HCT116 (cell line): ENCODE data around the gene SHISA7. TPM values are rescaled to one million over a fixed set of nuclear protein-coding genes. Genes with fewer than 3 reads are reported as not detected.

Experiments used
- ATAC-seq: fragments of 200-7000 bp; cut with Tn5 transposase; 2 replicates; pipeline ENCODE4 v1.9.1; 2020; ENCODE audit warnings: mild to moderate bottlenecking, moderate library complexity
- BruUV-seq: library from RNA; stranded (reverse); fragments of 400-500 nt; replicated peaks from 2 replicates; lab custom pipeline; 2021; lab: Mats Ljungman, UMichigan
- CTCF ChIA-PET: fragments of 300-600 bp; sonication (Branson Sonifier 250); formaldehyde crosslinking; loops from one replicate; lab custom pipeline; 2021; ENCODE audit warnings: antibody characterized with exemption; lab: Charles Lee
- POLR2A ChIA-PET: fragments of 300-600, 350-600 bp; sonication (Branson Sonifier 250); formaldehyde crosslinking; loops from one replicate; lab custom pipeline; 2021; ENCODE audit warnings: antibody characterized with exemption; lab: Charles Lee
- RAD21 ChIA-PET, 2 experiments: fragments of 300-600 bp; sonication (Branson Sonifier 250); formaldehyde crosslinking; loops; one replicate each; lab custom pipeline; 2023; ENCODE audit warnings: low total read pairs in 2 of 2; ENCODE audit not compliant: uncharacterized antibody in 2 of 2, unreplicated experiment in 2 of 2, low non-redundant PET in 1 of 2; lab: Charles Lee
- DNase-seq: peaks from one replicate; pipeline ENCODE4 v3.0.0-alpha.2; 2010; ENCODE audit warnings: low read depth, low spot score
- H2AFZ ChIP-seq: fragments of 200-600 bp; shearing (Covaris generic), sonication (generic); 2 replicates; pipeline ENCODE4 v1.6.1; 2017; ENCODE audit warnings: low read depth, mixed run types, mixed read lengths, antibody characterized with exemption, low read length; ENCODE audit not compliant: poor library complexity, severe bottlenecking
- H3K27ac ChIP-seq: 2 replicates; pipeline ENCODE4 v1.5.1; 2012; ENCODE audit warnings: low read depth, low read length
- H3K27me3 ChIP-seq: fragments of 200-600 bp; sonication (generic); 2 replicates; pipeline ENCODE4 v1.6.1; 2016; ENCODE audit warnings: mixed run types, low read length, mixed read lengths; ENCODE audit not compliant: insufficient read depth
- H3K36me3 ChIP-seq, 2 experiments: fragments of 200-500 bp in 1 of 2; fragments of 200-600 bp in 1 of 2; sonication (Bioruptor generic) in 1 of 2; sonication (generic) in 1 of 2; 2 replicates each; pipeline versions ENCODE4 v1.5.1 to v1.6.1; 2014 to 2016; ENCODE audit warnings: low read length in 2 of 2, inconsistent platforms in 1 of 2, mixed read lengths in 1 of 2, mixed run types in 1 of 2; ENCODE audit not compliant: insufficient read depth in 2 of 2, control insufficient read depth in 1 of 2
- H3K4me1 ChIP-seq, 2 experiments: fragments of 200-600 bp in 1 of 2; sonication (generic) in 1 of 2; 2 replicates each; pipeline versions ENCODE4 v1.5.1 to v1.6.1; 2012 to 2017; ENCODE audit warnings: low read length in 2 of 2, inconsistent platforms in 1 of 2, mild to moderate bottlenecking in 1 of 2, mixed read lengths in 1 of 2, mixed run types in 1 of 2, moderate library complexity in 1 of 2; ENCODE audit not compliant: insufficient read depth in 2 of 2, control insufficient read depth in 1 of 2
- H3K4me2 ChIP-seq: fragments of 200-600 bp; sonication (generic); 2 replicates; pipeline ENCODE4 v1.6.1; 2017; ENCODE audit warnings: mixed run types, low read length, mixed read lengths
- H3K4me3 ChIP-seq, 2 experiments: fragments of 200-600 bp in 1 of 2; sonication (generic) in 1 of 2; replicated peaks in 1 of 2; 2 replicates each; pipeline ENCODE4 v1.5.1; 2011 to 2016; ENCODE audit warnings: low read length in 2 of 2, control low read depth in 1 of 2, low read depth in 1 of 2, mild to moderate bottlenecking in 1 of 2, mixed read lengths in 1 of 2, mixed run types in 1 of 2
- H3K79me2 ChIP-seq: fragments of 200-600 bp; sonication (generic); 2 replicates; pipeline ENCODE4 v1.6.1; 2017; ENCODE audit warnings: mild to moderate bottlenecking, mixed run types, low read length, moderate library complexity, mixed read lengths; ENCODE audit not compliant: insufficient read depth
- H3K9ac ChIP-seq: fragments of 200-600 bp; sonication (generic); 2 replicates; pipeline ENCODE4 v1.6.1; 2016; ENCODE audit warnings: low read length, mixed read lengths
- H3K9me2 ChIP-seq: fragments of 200-600 bp; sonication (generic), shearing (Covaris generic); 2 replicates; pipeline ENCODE4 v1.6.1; 2017; ENCODE audit warnings: mixed run types, mild to moderate bottlenecking, moderate library complexity; ENCODE audit not compliant: insufficient read depth
- H3K9me3 ChIP-seq, 2 experiments: fragments of 200-500 bp in 1 of 2; fragments of 200-600 bp in 1 of 2; sonication (Bioruptor generic) in 1 of 2; sonication (generic) in 1 of 2; 2 replicates each; pipeline ENCODE4 v1.6.1; 2014 to 2017; ENCODE audit warnings: low read length in 2 of 2, mixed read lengths in 2 of 2, inconsistent platforms in 1 of 2, low read depth in 1 of 2, mild to moderate bottlenecking in 1 of 2, mixed run types in 1 of 2, moderate library complexity in 1 of 2; ENCODE audit not compliant: control insufficient read depth in 1 of 2, insufficient read depth in 1 of 2
- H4K20me1 ChIP-seq: fragments of 200-600 bp; sonication (generic), shearing (Covaris generic); 2 replicates; pipeline ENCODE4 v1.6.1; 2017; ENCODE audit warnings: mixed run types, mild to moderate bottlenecking, moderate library complexity; ENCODE audit not compliant: insufficient read depth
- ATF3 ChIP-seq: IDR thresholded peaks from 2 replicates; pipeline ENCODE4 v1.6.1; 2012
- CEBPB ChIP-seq: IDR thresholded peaks from 2 replicates; pipeline ENCODE4 v1.6.1; 2012; ENCODE audit warnings: low read depth
- CTCF ChIP-seq, 3 experiments: fragments of 200-600 bp in 1 of 3; sonication (generic) in 1 of 3; IDR thresholded peaks in 2 of 3; conservative IDR thresholded peaks in 1 of 3; 2 replicates each; pipeline ENCODE4 v1.5.1; 2012 to 2017; ENCODE audit warnings: low read depth in 2 of 3, low read length in 2 of 3, antibody characterized with exemption in 1 of 3, borderline replicate concordance in 1 of 3, control low read depth in 1 of 3, mild to moderate bottlenecking in 1 of 3, mixed read lengths in 1 of 3, mixed run types in 1 of 3, moderate library complexity in 1 of 3; ENCODE audit not compliant: insufficient read depth in 1 of 3
- EGR1 ChIP-seq: IDR thresholded peaks from 2 replicates; pipeline ENCODE4 v1.6.1; 2012; ENCODE audit warnings: low read depth
- ELF1 ChIP-seq: IDR thresholded peaks from 2 replicates; pipeline ENCODE4 v1.6.1; 2012; ENCODE audit warnings: low read depth, borderline replicate concordance
- EZH2 ChIP-seq: fragments of 200-600 bp; sonication (generic); IDR thresholded peaks from 2 replicates; pipeline ENCODE4 v1.6.1; 2017; ENCODE audit warnings: antibody characterized with exemption, mixed run types
- FOSL1 ChIP-seq: IDR thresholded peaks from 2 replicates; pipeline ENCODE4 v1.6.1; 2012; ENCODE audit warnings: low read depth
- MAX ChIP-seq: IDR thresholded peaks from 2 replicates; pipeline ENCODE4 v1.6.1; 2012
- POLR2A ChIP-seq: IDR thresholded peaks from 2 replicates; pipeline ENCODE4 v1.7.0; 2011; ENCODE audit warnings: borderline replicate concordance; ENCODE audit not compliant: insufficient read depth, insufficient read length; ENCODE audit errors: extremely low read depth
- RAD21 ChIP-seq: IDR thresholded peaks from 2 replicates; pipeline ENCODE4 v1.6.1; 2012; ENCODE audit warnings: low read depth, mild to moderate bottlenecking
- REST ChIP-seq: IDR thresholded peaks from 2 replicates; pipeline ENCODE4 v1.6.1; 2012; ENCODE audit warnings: low read depth
- SIN3A ChIP-seq: IDR thresholded peaks from 2 replicates; pipeline ENCODE4 v1.6.1; 2012; ENCODE audit warnings: low read depth
- SP1 ChIP-seq: IDR thresholded peaks from 2 replicates; pipeline ENCODE4 v1.6.1; 2012; ENCODE audit warnings: low read depth
- SRF ChIP-seq: IDR thresholded peaks from 2 replicates; pipeline ENCODE4 v1.6.1; 2012; ENCODE audit warnings: low read depth
- TCF7L2 ChIP-seq: IDR thresholded peaks from 2 replicates; pipeline ENCODE4 v1.7.0; 2011; ENCODE audit warnings: borderline replicate concordance, inconsistent platforms; ENCODE audit not compliant: insufficient read depth, insufficient read length; ENCODE audit errors: extremely low read depth
- ZBTB33 ChIP-seq: IDR thresholded peaks from 2 replicates; pipeline ENCODE4 v1.6.1; 2011; ENCODE audit warnings: mild to moderate bottlenecking, low read length, moderate library complexity; ENCODE audit not compliant: insufficient replicate concordance; ENCODE audit errors: extremely low read depth
- ZFX ChIP-seq: fragments of 450-650 bp; IDR thresholded peaks from 2 replicates; pipeline ENCODE4 v1.6.1; 2017
- ZNF274 ChIP-seq: fragments of 200-500 bp; sonication (Bioruptor generic); IDR thresholded peaks from 2 replicates; pipeline ENCODE4 v1.6.1; 2014; ENCODE audit warnings: mild to moderate bottlenecking, low read depth, low read length, inconsistent platforms
- intact Hi-C: fragments of 100-400 bp; cut with micrococcal nuclease; formaldehyde crosslinking; loops from 2 replicates; pipeline ENCODE4 v1.10.0; 2022
- total RNA-seq: library from RNA; stranded (reverse); gene quantifications from one replicate; pipeline ENCODE4 v1.2.1, GENCODE V29; 2021; ENCODE audit not compliant: unreplicated experiment

SHISA7 gene
- total RNA-seq, 1 experiment from 2014 or later, result not detected

GRCh38 chr19:55384131-55384919, 58.8 kb downstream of the SHISA7 start, which contains the start of gene TMEM238:
TMEM238 (minus strand) TSS chr19:55384292; CDS start chr19:55384259, 33 bp downstream.
- BruUV-seq, result no TSS peak
- CTCF ChIA-PET, result interaction anchor here (0.9 to 1.7 kb wide), 5 partner anchors 57 to 243 kb away, joined by 3 to 12 read pairs (median 3); no protein-coding TSS in a partner anchor
- POLR2A ChIA-PET, result interaction anchor here (0.7 to 2.9 kb wide), 13 partner anchors 9 to 270 kb away, joined by 3 to 13 read pairs (median 5); partner anchors contain the start of genes HSPBP1, PPP6R1 and UBE2S
- H3K4me2 ChIP-seq, result peak within 1 kb of the TSS; percentile 99
- RAD21 ChIA-PET, result interaction anchor here (0.6 to 1.2 kb wide), 3 partner anchors 45 to 125 kb away, joined by 4 to 11 read pairs (median 4); partner anchors contain the start of genes KMT5C (in 1 of the 2) and PPP6R1 (in 1 of the 2)
- H3K9me2 ChIP-seq, result no peaks in the 10 kb centered on the region
- peaks cover 29% of the 10 kb centered on the region; the same call in 1 of the 2 replicates for H4K20me1 ChIP-seq
- H3K27me3 ChIP-seq, result no peaks in the 10 kb centered on the region
- H3K36me3 ChIP-seq, result peaks cover 17 to 34% of the 10 kb centered on the region in 2 experiments
- H3K4me3 ChIP-seq, result peak within 1 kb of the TSS; percentile 99 to 100
- peaks cover 6 to 56% of the 10 kb centered on the region in 2 experiments; a peak in 3 of 4 replicates for H3K4me1 ChIP-seq
- intact Hi-C loops, result loop anchor here (2.0 to 5.0 kb wide), 2 partner anchors 46 to 82 kb away; partner anchors contain the start of gene KMT5C
- H3K9ac ChIP-seq, result peak within 1 kb of the TSS; percentile 94
- peaks cover 61% of the 10 kb centered on the region for H3K79me2 ChIP-seq
- no peak within 1 kb of the TSS for H2AFZ ChIP-seq
- H3K27ac ChIP-seq, result peak within 1 kb of the TSS; percentile 99
- H3K9me3 ChIP-seq, result no peaks in the 10 kb centered on the region
- ATAC-seq (peak; percentile 41), DNase-seq (no peak)
- TF ChIP-seq REST (no peak), CTCF (IDR thresholded peaks at IDR 0.05 in 2 of 3, conservative IDR thresholded peaks at IDR 0.05 in 1 of 3; ENCODE audit: borderline replicate concordance in 1 of 3, insufficient read depth in 1 of 3, low read depth in 2 of 3, low read length in 2 of 3) (no peak), MAX (peak; percentile 60), ELF1 (no peak), CEBPB (no peak), RAD21 (no peak), POLR2A (no peak), EZH2 (no peak), ATF3 (no peak), EGR1 (no peak), FOSL1 (no peak), SIN3A (peak; percentile 48; the same call in 1 of the 2 replicates), TCF7L2 (no peak), SRF (no peak), ZBTB33 (no peak), SP1 (no peak), ZFX (peak; percentile 85), ZNF274 (no peak)
